K562 (cell line): ENCODE measurements around the gene ETV7.

Experiments used
- ARID2 ChIP-seq: fragments of 450-650 bp; IDR thresholded peaks from 2 replicates; pipeline ENCODE4 v1.6.1; 2017; ENCODE audit warnings: antibody characterized with exemption, mild to moderate bottlenecking
- ATF2 ChIP-seq: sonication (generic); formaldehyde crosslinking; IDR thresholded peaks from 2 replicates; pipeline ENCODE4 v1.8.1; 2022; ENCODE audit warnings: missing genetic modification reagents
- HMG20A ChIP-seq: fragments of 450-650 bp; formaldehyde crosslinking; conservative IDR thresholded peaks from 2 replicates; pipeline ENCODE4 v1.4.0; 2020; ENCODE audit warnings: mild to moderate bottlenecking, mixed read lengths
- KLF6 ChIP-seq: fragments of 250-450 bp; sonication (Bioruptor Pico); IDR thresholded peaks from 2 replicates; pipeline ENCODE4 v1.4.0; 2020; ENCODE audit warnings: mild to moderate bottlenecking, moderate library complexity, borderline replicate concordance
- NFRKB ChIP-seq: fragments of 450-650 bp; IDR thresholded peaks from 2 replicates; pipeline ENCODE4 v1.6.1; 2016; ENCODE audit warnings: low read depth
- PHF21A ChIP-seq: fragments of 450-650 bp; IDR thresholded peaks from 2 replicates; pipeline ENCODE4 v1.6.1; 2017; ENCODE audit warnings: low read depth, borderline replicate concordance
- SP2 ChIP-seq: IDR thresholded peaks from 2 replicates; pipeline ENCODE4 v1.6.1; 2011; ENCODE audit warnings: mild to moderate bottlenecking, low read depth, low read length, moderate library complexity; ENCODE audit not compliant: poor library complexity, severe bottlenecking; ENCODE audit errors: extremely low read depth
- SRF ChIP-seq, 2 experiments: fragments of 250-450, 450-650 bp in 1 of 2; sonication (Bioruptor Pico) in 1 of 2; sonication (generic) in 1 of 2; formaldehyde crosslinking; IDR thresholded peaks; 2 replicates each; pipeline versions ENCODE4 v1.5.0 to v1.5.1; 2020 to 2022; ENCODE audit warnings: mild to moderate bottlenecking in 1 of 2, missing genetic modification reagents in 1 of 2

- TF ChIP-seq PHF21A (no peak), ARID2 (no peak), NFRKB (no peak), SP2 (no peak), KLF6 (CRISPR knock-in tag) (no peak), SRF (CRISPR knock-in tag; IDR thresholded peaks at IDR 0.05) (no peak), HMG20A (CRISPR knock-in tag) (no peak), ATF2 (CRISPR knock-in tag) (no peak)
Observed at GRCh38 chr6:36328600-36328999, 58.9 kb downstream of the ETV7 start.
